PC-3 (cell line): ENCODE results near the gene RBM33.

Experiments
- EZH2 ChIP-seq: fragments of 300-600 bp; sonication (generic); IDR thresholded peaks from one replicate; pipeline ENCODE4 v1.6.1; 2017; ENCODE audit warnings: antibody characterized with exemption, mild to moderate bottlenecking, low read length; ENCODE audit not compliant: unreplicated experiment
- TF ChIP-seq, protein P1 (sequence below): fragments of 300-600 bp; sonication (generic); conservative IDR thresholded peaks from 2 replicates; pipeline ENCODE4 v1.5.1; 2017; ENCODE audit warnings: antibody characterized with exemption, low read depth, mild to moderate bottlenecking, low read length

DNA sequence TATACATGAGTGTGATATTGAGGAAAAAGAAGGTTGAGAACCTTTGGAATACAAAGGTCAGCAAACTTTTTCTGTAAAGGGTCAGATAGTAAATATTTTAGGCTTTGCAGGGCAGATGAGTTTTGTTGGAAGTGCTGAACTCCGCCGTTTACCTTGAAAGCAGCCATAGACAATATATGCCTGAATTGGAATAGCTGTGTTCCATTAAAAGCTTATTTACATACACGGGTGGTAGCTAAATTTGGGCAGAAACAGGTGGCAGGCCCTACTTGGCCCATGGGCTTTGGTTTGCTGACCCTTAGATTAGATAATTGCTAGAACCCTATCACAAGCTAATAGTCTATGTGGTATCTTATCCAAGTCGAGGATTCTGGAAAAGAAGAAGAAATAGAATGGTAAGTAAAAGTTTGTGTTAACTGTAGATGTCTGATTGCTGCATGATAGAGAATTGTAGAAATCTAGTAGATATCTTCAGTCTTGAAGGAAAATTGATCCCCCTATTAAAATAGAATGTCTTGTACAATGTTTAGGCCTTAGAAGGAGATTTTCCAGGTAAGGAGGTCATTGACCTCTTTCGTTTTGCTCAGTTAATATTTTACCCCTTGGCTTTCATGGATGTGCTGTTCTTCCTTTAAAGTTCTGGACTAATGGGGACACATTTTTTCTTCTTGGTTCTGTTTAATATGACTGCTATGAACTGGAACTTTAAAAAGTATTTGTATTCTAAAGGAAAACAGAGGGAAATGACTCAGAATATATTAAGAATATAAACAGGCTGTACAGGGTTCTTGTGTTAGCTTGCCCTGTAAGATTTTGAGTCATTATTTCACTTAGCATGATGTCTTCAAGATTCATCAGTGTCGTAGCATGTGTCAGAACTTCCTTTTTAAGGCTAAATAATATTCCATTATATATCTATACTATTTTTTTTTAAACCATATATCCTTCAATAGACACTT is 8.0 kb downstream of the RBM33 start:
- TF ChIP-seq, protein P1, sequence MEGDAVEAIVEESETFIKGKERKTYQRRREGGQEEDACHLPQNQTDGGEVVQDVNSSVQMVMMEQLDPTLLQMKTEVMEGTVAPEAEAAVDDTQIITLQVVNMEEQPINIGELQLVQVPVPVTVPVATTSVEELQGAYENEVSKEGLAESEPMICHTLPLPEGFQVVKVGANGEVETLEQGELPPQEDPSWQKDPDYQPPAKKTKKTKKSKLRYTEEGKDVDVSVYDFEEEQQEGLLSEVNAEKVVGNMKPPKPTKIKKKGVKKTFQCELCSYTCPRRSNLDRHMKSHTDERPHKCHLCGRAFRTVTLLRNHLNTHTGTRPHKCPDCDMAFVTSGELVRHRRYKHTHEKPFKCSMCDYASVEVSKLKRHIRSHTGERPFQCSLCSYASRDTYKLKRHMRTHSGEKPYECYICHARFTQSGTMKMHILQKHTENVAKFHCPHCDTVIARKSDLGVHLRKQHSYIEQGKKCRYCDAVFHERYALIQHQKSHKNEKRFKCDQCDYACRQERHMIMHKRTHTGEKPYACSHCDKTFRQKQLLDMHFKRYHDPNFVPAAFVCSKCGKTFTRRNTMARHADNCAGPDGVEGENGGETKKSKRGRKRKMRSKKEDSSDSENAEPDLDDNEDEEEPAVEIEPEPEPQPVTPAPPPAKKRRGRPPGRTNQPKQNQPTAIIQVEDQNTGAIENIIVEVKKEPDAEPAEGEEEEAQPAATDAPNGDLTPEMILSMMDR = no peak
- no peak for TF ChIP-seq EZH2
